ENCODE measurements around the gene ZNF665.

Gene ZNF665

DNA sequence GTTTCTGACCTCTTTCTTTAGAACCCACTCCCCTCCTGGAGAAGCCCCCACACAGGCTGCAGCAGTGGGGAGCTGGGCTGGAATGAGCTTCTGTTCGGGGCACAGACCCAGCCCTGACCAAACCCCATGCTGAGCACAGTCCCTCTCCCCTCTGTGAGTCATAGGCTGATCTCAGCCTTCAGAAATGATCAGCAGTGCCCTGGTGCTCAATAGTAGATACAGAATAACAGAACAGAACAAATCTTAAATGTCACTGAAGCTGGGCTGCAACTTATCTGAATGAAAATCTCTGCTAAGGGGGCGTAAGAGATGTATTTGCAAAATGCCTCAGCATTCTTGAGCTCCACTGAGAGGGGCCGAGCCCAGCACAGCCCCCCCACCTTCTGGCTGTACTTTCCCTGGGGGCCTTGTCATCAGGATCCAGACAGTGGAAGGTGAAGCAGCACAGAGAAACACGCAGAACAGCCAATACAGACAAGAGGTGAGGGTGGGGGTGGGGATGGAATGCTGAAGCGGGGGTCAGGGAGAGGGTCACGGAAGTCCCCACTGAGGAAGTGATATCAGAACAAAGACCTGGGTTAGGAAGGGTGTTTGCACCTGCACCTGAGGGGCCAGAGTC, 9.9 kb downstream of the ZNF665 start:
- Mint-ChIP-seq H3K9me3 (peaks cover 61% of the 10 kb centered on the region), H3K4me1 (ENCODE audit: low read depth) (peaks cover 5% of the 10 kb centered on the region), H3K36me3 (ENCODE audit: low read depth) (peaks cover 51% of the 10 kb centered on the region), H3K4me3 (no peak overlapping the region), H3K27ac (no peak overlapping the region), H3K27me3 (no peaks in the 10 kb centered on the region)
- intact Hi-C loops (cut with micrococcal nuclease) = no loop called here

DNA sequence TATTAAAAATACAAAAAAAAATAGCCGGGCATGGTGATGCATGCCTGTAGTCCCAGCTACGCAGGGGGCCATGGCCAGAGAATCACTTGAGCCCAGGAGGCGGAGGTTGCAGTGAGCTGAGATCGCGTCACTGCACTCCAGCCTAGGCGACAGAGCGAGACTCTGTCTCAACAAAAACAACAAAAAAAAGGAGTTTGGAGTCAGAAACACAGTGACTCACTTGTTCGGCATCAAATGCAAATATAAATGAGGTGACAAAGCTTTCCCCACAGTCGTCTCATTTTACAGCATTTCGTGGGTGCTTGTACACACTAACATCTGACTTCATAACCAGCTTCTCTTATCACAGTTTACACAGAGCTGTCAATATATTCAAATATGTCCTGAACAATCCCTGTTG, 11.0 kb downstream of the ZNF665 start:
- intact Hi-C loops (cut with micrococcal nuclease) = no loop called here
- H3K9me3 Mint-ChIP-seq = peaks cover 71% of the 10 kb centered on the region
- H3K4me3 Mint-ChIP-seq = no peak overlapping the region
- peaks cover 5% of the 10 kb centered on the region for H3K4me1 Mint-ChIP-seq (ENCODE audit: low read depth)
- no peaks in the 10 kb centered on the region for H3K27me3 Mint-ChIP-seq
- peaks cover 51% of the 10 kb centered on the region for H3K36me3 Mint-ChIP-seq (ENCODE audit: low read depth)
- H3K27ac Mint-ChIP-seq = no peak overlapping the region

DNA sequence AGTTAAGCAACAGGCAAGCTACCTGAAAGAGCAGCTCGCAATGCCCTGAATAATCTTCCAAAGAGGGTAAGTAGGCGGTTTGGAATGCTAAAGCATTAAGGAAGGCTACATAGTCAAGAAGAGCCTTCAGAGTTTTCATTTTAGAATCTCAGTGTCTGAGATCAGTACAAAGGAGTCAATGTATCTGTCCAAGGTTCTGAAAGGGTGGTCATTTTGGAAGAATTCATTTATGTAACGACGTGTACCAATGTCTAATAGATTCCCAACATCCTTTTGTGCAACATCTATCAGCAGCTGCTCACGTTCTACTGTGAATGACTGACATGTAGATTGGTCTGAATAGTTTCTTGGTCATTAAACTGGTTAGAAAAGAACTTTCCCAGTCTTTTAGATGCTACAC, 15.2 kb downstream of the ZNF665 start:
- intact Hi-C loops (cut with micrococcal nuclease) = no loop called here
- Mint-ChIP-seq H3K27me3 (no peaks in the 10 kb centered on the region), H3K36me3 (ENCODE audit: low read depth) (peaks cover 45% of the 10 kb centered on the region), H3K4me1 (ENCODE audit: low read depth) (no peaks in the 10 kb centered on the region), H3K4me3 (no peak overlapping the region), H3K27ac (no peak overlapping the region), H3K9me3 (peaks cover 83% of the 10 kb centered on the region)

DNA sequence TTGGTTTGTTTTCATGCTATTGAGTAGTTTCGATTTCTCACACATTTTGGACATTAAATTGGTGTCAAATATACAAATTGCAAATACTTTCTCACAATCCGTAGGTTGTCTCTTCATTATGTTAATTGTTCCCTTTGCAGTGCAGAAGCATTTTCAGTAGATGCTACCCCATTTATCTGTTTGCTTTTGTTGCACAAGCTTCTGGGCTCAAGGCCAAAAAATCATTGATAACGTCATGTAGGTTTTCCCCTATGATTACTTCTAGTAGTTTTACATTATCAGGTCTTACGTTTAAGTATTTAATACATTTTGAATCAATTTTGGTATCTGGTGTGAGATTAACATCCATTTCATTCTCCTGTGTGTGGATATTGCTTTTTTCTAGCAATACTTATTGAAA, 20.3 kb downstream of the ZNF665 start:
- peaks cover 8% of the 10 kb centered on the region for H3K36me3 Mint-ChIP-seq (ENCODE audit: low read depth)
- intact Hi-C loops (cut with micrococcal nuclease) = no loop called here
- H3K27ac Mint-ChIP-seq = no peak overlapping the region
- no peak overlapping the region for H3K4me3 Mint-ChIP-seq
- no peaks in the 10 kb centered on the region for H3K4me1 Mint-ChIP-seq (ENCODE audit: low read depth)
- H3K9me3 Mint-ChIP-seq = peaks cover 80% of the 10 kb centered on the region
- no peaks in the 10 kb centered on the region for H3K27me3 Mint-ChIP-seq

DNA sequence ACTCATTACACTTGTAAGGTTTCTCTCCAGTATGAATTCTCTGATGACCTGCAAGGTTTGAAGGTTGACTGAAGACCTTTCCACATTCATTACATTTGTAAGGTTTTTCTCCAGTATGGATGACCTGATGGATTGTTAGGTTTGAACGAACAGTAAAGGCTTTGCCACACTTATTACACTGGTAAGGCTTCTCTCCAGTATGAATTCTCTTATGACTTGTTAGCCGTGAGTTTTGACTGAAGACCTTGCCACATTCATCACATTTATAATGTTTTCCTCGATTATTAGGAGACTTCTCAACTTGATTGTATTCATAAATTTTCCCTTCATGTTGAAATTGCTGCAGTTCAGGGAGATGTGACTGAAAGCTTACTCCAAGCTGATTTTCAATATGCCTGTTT, 27.5 kb downstream of the ZNF665 start:
- Mint-ChIP-seq H3K9me3 (peaks cover 72% of the 10 kb centered on the region), H3K4me3 (no peak overlapping the region)

DNA sequence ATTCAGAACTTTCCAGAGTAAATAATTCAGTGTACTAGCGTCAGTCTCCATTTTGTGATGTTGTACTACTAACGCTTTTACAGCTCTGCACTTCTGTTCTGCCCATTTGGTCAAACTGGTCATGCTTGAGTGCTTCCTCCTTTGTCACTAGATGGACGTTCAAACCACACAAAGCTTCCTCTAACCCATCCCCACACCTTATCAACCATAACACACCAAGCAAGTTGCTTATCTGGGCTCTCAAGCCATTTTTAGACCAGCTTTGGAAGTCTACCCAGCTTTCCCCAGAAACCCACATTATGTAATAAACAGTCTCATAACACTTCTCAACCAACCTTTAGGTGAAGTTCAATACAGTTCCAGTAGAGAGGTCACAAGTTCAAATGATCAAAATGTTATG, 32.0 kb downstream of the ZNF665 start:
- H3K4me1 Mint-ChIP-seq (ENCODE audit: low read depth) = peaks cover 19% of the 10 kb centered on the region
- no peak overlapping the region for H3K27ac Mint-ChIP-seq
- no peak overlapping the region for H3K4me3 Mint-ChIP-seq
- peaks cover 35% of the 10 kb centered on the region for H3K36me3 Mint-ChIP-seq (ENCODE audit: low read depth)
- intact Hi-C loops (cut with micrococcal nuclease) = no loop called here
- H3K9me3 Mint-ChIP-seq = peaks cover 76% of the 10 kb centered on the region
- H3K27me3 Mint-ChIP-seq = peaks cover 2% of the 10 kb centered on the region

More for the DNA sequence above, 27.5 kb downstream of the ZNF665 start:
- H3K36me3 Mint-ChIP-seq (ENCODE audit: low read depth) = peaks cover 12% of the 10 kb centered on the region
- intact Hi-C loops (cut with micrococcal nuclease) = no loop called here
- H3K4me1 Mint-ChIP-seq (ENCODE audit: low read depth) = no peaks in the 10 kb centered on the region
- no peak overlapping the region for H3K27ac Mint-ChIP-seq
- no peaks in the 10 kb centered on the region for H3K27me3 Mint-ChIP-seq

DNA sequence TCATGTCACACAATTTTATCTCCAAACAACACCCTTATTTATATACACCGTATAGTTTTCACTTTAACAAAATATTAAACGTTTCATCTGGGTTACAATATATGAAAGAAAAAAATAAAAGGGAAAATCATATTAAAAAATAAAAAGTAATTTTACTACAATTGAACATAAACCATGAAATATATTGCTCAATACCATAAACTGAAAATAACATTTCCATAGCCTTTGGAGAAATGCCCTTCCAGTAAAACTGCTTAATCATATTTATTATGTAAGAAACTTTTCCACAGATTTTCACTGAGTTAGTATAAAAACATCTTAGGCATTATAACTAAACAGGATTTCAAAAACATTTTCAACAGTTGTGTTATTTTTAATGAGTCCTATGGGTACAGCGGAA, 32.8 kb downstream of the ZNF665 start:
- intact Hi-C loops (cut with micrococcal nuclease) = no loop called here
- H3K4me3 Mint-ChIP-seq = no peak overlapping the region
- peaks cover 19% of the 10 kb centered on the region for H3K4me1 Mint-ChIP-seq (ENCODE audit: low read depth)
- H3K36me3 Mint-ChIP-seq (ENCODE audit: low read depth) = peaks cover 35% of the 10 kb centered on the region
- peaks cover 71% of the 10 kb centered on the region for H3K9me3 Mint-ChIP-seq
- H3K27ac Mint-ChIP-seq = no peak overlapping the region
- peaks cover 2% of the 10 kb centered on the region for H3K27me3 Mint-ChIP-seq

DNA sequence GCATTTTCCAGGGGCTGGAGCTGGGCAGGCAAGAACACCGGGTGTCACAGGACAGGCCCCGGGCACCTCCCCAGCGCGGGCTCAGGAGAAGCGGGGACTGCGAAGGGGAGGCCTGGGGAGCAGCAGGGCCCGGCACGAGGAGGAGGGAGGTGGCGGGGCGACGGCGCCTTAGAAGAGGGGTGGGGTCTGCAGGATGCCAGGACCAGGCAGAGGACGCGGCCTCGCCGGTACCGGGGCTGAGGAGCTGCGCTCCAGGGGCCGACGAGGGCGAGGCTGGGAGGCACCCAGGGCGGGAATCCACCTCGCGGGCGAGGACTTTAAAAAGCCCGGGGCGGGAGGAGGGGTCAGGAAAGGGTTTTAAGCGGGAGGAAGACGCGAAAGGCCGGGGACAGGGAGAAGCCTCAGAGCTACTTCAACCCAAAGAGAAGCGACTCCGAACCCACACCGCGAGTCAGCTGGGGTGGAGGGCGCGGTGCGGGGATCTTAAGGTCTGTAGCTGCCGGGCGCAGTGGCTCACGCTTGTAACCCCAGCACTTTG, 35.0 kb downstream of the ZNF665 start:
- peaks cover 71% of the 10 kb centered on the region for H3K9me3 Mint-ChIP-seq
- intact Hi-C loops (cut with micrococcal nuclease) = loop anchor here (2.0 to 5.0 kb wide), 2 partner anchors 34 to 55 kb away; partner anchors contain the start of genes ZNF160 and ZNF665
- peaks cover 55% of the 10 kb centered on the region for H3K36me3 Mint-ChIP-seq (ENCODE audit: low read depth)

DNA sequence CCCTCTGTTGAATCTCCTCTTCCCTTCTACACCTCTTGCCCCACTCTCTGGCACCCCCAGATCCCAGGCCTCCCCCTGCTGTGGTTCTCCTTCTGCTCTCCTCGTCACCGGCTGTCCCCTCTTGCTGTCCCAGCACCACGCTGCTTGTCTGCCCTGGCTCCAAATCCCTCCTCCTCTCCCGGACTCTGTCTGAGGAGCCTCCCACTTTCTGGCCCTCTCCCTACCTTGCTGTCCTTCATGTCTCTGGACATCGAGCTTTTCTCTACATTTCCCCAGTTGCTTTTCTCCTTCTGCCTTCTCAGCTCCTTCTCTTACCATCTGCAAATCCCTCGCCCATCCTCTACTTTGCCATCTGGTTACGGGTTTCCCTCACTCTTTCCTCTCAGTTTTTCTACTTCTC, 35.5 kb downstream of the ZNF665 start:
- H3K9me3 Mint-ChIP-seq = peaks cover 69% of the 10 kb centered on the region
- peak overlapping the region; percentile 68 for H3K27ac Mint-ChIP-seq
- H3K27me3 Mint-ChIP-seq = peaks cover 2% of the 10 kb centered on the region
- intact Hi-C loops (cut with micrococcal nuclease) = loop anchor here (2.0 to 5.0 kb wide), 2 partner anchors 35 to 55 kb away; partner anchors contain the start of genes ZNF160 and ZNF665
- peaks cover 60% of the 10 kb centered on the region for H3K36me3 Mint-ChIP-seq (ENCODE audit: low read depth)
- H3K4me3 Mint-ChIP-seq = peak overlapping the region; percentile 80
- H3K4me1 Mint-ChIP-seq (ENCODE audit: low read depth) = peaks cover 19% of the 10 kb centered on the region

More for the DNA sequence above, 35.0 kb downstream of the ZNF665 start:
- H3K4me3 Mint-ChIP-seq = peak overlapping the region; percentile 80
- H3K27ac Mint-ChIP-seq = peak overlapping the region; percentile 68
- H3K4me1 Mint-ChIP-seq (ENCODE audit: low read depth) = peaks cover 19% of the 10 kb centered on the region
- peaks cover 2% of the 10 kb centered on the region for H3K27me3 Mint-ChIP-seq

DNA sequence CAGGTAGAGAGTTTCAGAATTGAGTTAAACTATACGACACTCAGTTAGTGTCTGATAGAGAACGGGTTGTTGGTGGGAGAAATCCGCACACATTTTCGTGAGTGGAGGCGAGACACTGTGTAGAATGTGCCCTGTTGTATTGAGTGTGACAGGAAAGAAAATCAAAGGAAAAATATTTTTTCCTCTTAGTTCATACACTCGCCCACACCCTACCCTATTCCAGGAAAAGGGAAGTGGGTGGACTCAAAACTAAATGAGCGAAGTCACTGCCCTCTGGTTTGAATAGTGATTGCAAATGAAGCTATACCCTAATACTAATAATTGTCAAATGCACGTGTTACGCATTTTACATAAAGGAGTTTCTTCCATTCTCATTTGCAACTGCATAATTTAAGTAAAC, 36.3 kb downstream of the ZNF665 start:
- Mint-ChIP-seq H3K27ac (peak overlapping the region; percentile 72), H3K27me3 (peaks cover 2% of the 10 kb centered on the region), H3K9me3 (peaks cover 63% of the 10 kb centered on the region), H3K4me1 (ENCODE audit: low read depth) (peaks cover 19% of the 10 kb centered on the region), H3K4me3 (peak overlapping the region; percentile 80), H3K36me3 (ENCODE audit: low read depth) (peaks cover 68% of the 10 kb centered on the region)
- intact Hi-C loops (cut with micrococcal nuclease) = loop anchor here (5.0 kb wide), 1 partner anchor 35 kb away; the partner anchor contains the start of gene ZNF665

DNA sequence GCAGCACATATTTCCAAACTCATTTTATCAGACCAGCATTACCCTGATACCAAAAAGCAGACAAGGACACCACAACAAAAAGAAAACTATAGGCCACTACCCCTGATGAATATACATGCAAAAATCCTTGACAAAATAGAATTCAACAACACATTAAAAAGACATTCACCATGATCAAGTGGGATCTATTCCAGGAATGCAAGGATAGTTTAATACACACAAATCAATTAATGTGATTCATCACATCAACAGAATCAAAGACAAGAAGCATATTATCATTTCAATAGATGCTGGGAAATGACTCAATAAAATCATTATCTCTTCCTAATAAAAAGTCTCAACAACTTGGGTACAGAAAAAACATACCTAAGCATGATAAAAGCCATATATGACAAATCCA, 45.5 kb downstream of the ZNF665 start:
- Mint-ChIP-seq H3K4me3 (no peak overlapping the region), H3K9me3 (peaks cover 70% of the 10 kb centered on the region), H3K4me1 (ENCODE audit: low read depth) (no peaks in the 10 kb centered on the region), H3K27me3 (no peaks in the 10 kb centered on the region), H3K27ac (no peak overlapping the region), H3K36me3 (ENCODE audit: low read depth) (peaks cover 98% of the 10 kb centered on the region)
- intact Hi-C loops (cut with micrococcal nuclease) = no loop called here

DNA sequence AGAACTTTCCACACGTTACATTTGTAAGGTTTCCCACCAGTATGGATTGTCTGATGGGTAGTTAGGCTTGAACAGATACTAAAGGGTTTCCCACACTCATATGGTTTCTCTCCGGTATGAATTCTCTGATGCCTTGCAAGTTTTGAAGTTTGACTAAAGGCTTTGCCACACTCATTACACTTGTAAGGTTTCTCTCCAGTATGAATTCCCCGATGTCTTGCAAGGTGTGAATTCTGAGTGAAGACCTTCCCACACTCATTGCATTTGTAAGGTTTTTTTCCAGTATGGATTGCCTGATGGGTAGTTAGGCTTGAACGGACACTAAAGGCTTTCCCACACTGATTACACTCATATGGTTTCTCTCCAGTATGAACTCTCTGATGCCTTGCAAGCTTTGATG, 52.8 kb downstream of the ZNF665 start:
- H3K4me1 Mint-ChIP-seq (ENCODE audit: low read depth) = no peaks in the 10 kb centered on the region
- H3K9me3 Mint-ChIP-seq = peaks cover 88% of the 10 kb centered on the region
- no peak overlapping the region for H3K27ac Mint-ChIP-seq
- intact Hi-C loops (cut with micrococcal nuclease) = no loop called here
- H3K27me3 Mint-ChIP-seq = no peaks in the 10 kb centered on the region
- peaks cover 45% of the 10 kb centered on the region for H3K36me3 Mint-ChIP-seq (ENCODE audit: low read depth)
- no peak overlapping the region for H3K4me3 Mint-ChIP-seq

DNA sequence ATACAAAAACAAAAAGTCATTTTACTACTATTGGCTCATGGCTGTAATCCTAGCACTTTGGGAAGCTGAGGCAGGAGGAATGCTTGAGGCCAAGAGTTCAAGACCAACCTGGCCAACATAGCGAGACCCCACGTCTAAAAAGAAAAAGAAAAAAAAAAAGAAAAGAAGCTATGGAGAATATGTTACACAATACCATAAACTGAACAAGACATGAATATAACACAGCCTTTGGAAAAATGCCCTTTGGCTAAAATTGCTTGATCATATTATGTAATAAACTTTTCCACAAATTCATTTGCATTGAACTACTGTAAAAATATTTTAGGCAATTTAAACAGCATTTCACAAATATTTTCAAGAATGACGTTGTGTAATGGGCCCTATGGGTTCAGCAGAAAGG, 56.7 kb downstream of the ZNF665 start:
- peaks cover 8% of the 10 kb centered on the region for H3K36me3 Mint-ChIP-seq (ENCODE audit: low read depth)
- H3K27me3 Mint-ChIP-seq = peaks cover 22% of the 10 kb centered on the region
- intact Hi-C loops (cut with micrococcal nuclease) = no loop called here
- peaks cover 85% of the 10 kb centered on the region for H3K9me3 Mint-ChIP-seq
- H3K4me1 Mint-ChIP-seq (ENCODE audit: low read depth) = peaks cover 14% of the 10 kb centered on the region
- no peak overlapping the region for H3K27ac Mint-ChIP-seq
- H3K4me3 Mint-ChIP-seq = no peak overlapping the region

DNA sequence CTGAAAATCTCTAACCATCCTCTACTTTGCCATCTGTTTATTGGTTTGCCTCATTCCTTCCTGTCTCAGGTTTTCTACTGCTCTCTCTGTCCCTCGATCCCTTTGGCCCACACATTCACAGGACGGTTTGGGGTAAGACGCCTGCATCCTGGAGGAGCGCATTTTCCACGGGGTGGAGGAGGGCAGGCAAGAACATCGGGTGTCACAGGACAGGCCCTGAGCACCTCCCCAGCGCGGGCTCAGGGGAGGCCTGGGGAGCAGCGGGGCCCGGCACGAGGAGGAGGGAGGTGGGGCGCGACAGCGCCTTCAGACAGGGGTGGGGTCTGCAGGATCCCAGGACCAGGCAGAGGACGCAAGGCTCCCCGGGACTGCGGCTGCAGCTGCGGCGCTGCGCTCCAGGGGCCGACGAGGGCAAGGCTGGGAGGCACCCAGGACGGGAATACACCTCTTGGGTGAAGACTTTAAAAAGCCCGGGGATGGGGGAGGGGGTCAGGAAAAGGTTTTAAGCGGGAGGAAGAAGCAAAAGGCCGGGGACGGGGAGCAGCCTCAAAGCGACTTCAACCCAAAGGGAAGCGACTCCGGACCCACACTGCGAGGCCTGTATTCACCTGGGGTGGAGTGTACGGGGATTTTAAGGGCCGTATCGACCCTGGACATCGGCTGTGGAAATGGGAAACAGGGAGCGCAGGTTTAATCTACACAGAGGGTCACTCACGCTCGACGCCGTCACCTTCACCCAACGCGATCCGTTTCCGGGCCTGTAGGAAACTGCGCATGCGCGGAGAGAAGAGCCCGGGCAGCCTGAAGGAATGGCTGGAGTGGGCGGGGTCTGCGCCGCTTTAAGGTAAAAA, 60.8 kb downstream of the ZNF665 start, which contains the start of gene ZNF415:
Gene ZNF415, minus strand, starts transcription at position 770 of the 851 bp plus-strand sequence. CDS start 10,234 bp downstream, outside the sequence.
- peak within 1 kb of the TSS; percentile 56 for H3K4me3 Mint-ChIP-seq
- intact Hi-C loops (cut with micrococcal nuclease) = no loop called here

More for the DNA sequence above, 60.8 kb downstream of the ZNF665 start, which contains the start of gene ZNF415:
- Mint-ChIP-seq H3K27me3 (peaks cover 26% of the 10 kb centered on the region), H3K27ac (no peak within 1 kb of the TSS), H3K9me3 (peaks cover 75% of the 10 kb centered on the region), H3K36me3 (ENCODE audit: low read depth) (peaks cover 4% of the 10 kb centered on the region), H3K4me1 (ENCODE audit: low read depth) (peaks cover 16% of the 10 kb centered on the region)
